ENCODE data around the gene PPME1.
"Not testable (repeated sequence)": the region's sequence is repeated elsewhere in the genome, so short reads cannot be mapped to it uniquely, and the experiment has no call there.

Gene PPME1

GRCh38 chr11:74170694-74171629 lies at the start of gene PPME1, which contains the start of gene C2CD3:
Gene PPME1, plus strand, starts transcription at chr11:74171289. Its CDS starts 133 bp downstream, at chr11:74171422.
Gene C2CD3, minus strand, starts transcription at chr11:74171002. Its CDS starts 210 bp downstream, at chr11:74170792.
- DNase-seq = peak; percentile 97

- DNase-seq = no peak
Observed at GRCh38 chr11:74121804-74122203, 49.3 kb upstream of the PPME1 start.

- no peak for DNase-seq
Observed at GRCh38 chr11:74123008-74123448, 48.1 kb upstream of the PPME1 start.

- DNase-seq = not testable (repeated sequence)
Observed at GRCh38 chr11:74129121-74129520, 42.0 kb upstream of the PPME1 start.

GRCh38 chr11:74132833-74133232 lies 38.3 kb upstream of the PPME1 start:
- DNase-seq = no peak

- DNase-seq = no peak
Observed at GRCh38 chr11:74133436-74133835, 37.7 kb upstream of the PPME1 start.

GRCh38 chr11:74134661-74135060 lies 36.4 kb upstream of the PPME1 start:
- no peak for DNase-seq

GRCh38 chr11:74135127-74135840 lies 35.8 kb upstream of the PPME1 start:
- no peak for DNase-seq

GRCh38 chr11:74138021-74138420 lies 33.1 kb upstream of the PPME1 start:
- no peak for DNase-seq

- DNase-seq = no peak
Observed at GRCh38 chr11:74138572-74138971, 32.5 kb upstream of the PPME1 start.

- no peak for DNase-seq
Observed at GRCh38 chr11:74139151-74139918, 31.8 kb upstream of the PPME1 start.

- not testable (repeated sequence) for DNase-seq
Observed at GRCh38 chr11:74139919-74140431, 31.1 kb upstream of the PPME1 start.

- DNase-seq = no peak
Observed at GRCh38 chr11:74141241-74141695, 29.8 kb upstream of the PPME1 start.

- DNase-seq = no peak
Observed at GRCh38 chr11:74141908-74142307, 29.2 kb upstream of the PPME1 start.

- DNase-seq = no peak
Observed at GRCh38 chr11:74142624-74143023, 28.5 kb upstream of the PPME1 start.

- no peak for DNase-seq
Observed at GRCh38 chr11:74144592-74144991, 26.5 kb upstream of the PPME1 start.

- no peak for DNase-seq
Observed at GRCh38 chr11:74147199-74147929, 23.7 kb upstream of the PPME1 start.

GRCh38 chr11:74153224-74153623 lies 17.9 kb upstream of the PPME1 start:
- no peak for DNase-seq

GRCh38 chr11:74154620-74155281 lies 16.3 kb upstream of the PPME1 start:
- DNase-seq = no peak

GRCh38 chr11:74157169-74157568 lies 13.9 kb upstream of the PPME1 start:
- no peak for DNase-seq

GRCh38 chr11:74159642-74160041 lies 11.4 kb upstream of the PPME1 start:
- DNase-seq = no peak
